ENCODE results near the gene TNIK. TPM values are rescaled to one million over a fixed set of nuclear protein-coding genes. Genes with fewer than 3 reads are reported as not detected.
A peak's percentile ranks its signal among the peaks of the same experiment; 100 is the strongest.

Gene TNIK
- total and polyA plus RNA-seq, 2 donors from 2014 or later: 3.6 to 48.9 TPM

GRCh38 chr3:171333784-171334464 lies 126.3 kb downstream of the TNIK start:
- FAIRE-seq (no peak), DNase-seq (no peak)
- H3K9ac ChIP-seq (ENCODE audit: low read length in 3 of 3): no peak overlapping the region
- peak overlapping the region in 1 of 3 donors; percentile 33 for H3K4me3 ChIP-seq (ENCODE audit: low read length in 3 of 3)
- peaks cover 0 to 34% (median 3%) of the 10 kb centered on the region in 3 donors for H3K4me1 ChIP-seq (ENCODE audit: control insufficient read depth in 2 of 3, insufficient read depth in 2 of 3, low read depth in 1 of 3, low read length in 3 of 3)
- intact Hi-C loops (cut with DNase I): no loop called here
- no peaks in the 10 kb centered on the region for H3K36me3 ChIP-seq (ENCODE audit: control insufficient read depth in 2 of 3, insufficient read depth in 3 of 3, low read length in 3 of 3)
- TF ChIP-seq CTCF (IDR thresholded peaks at IDR 0.05; ENCODE audit: borderline replicate concordance, extremely low read depth, insufficient read depth): no peak
- no peaks in the 10 kb centered on the region for H3K27me3 ChIP-seq (ENCODE audit: control insufficient read depth, insufficient read depth, low read length)
- no peaks in the 10 kb centered on the region for H3K9me3 ChIP-seq (ENCODE audit: control insufficient read depth in 2 of 3, insufficient read depth in 1 of 3, low read length in 3 of 3)
- H3K27ac ChIP-seq (ENCODE audit: low read depth in 2 of 2, low read length in 2 of 2): peak overlapping the region; percentile 59 to 62

DNA sequence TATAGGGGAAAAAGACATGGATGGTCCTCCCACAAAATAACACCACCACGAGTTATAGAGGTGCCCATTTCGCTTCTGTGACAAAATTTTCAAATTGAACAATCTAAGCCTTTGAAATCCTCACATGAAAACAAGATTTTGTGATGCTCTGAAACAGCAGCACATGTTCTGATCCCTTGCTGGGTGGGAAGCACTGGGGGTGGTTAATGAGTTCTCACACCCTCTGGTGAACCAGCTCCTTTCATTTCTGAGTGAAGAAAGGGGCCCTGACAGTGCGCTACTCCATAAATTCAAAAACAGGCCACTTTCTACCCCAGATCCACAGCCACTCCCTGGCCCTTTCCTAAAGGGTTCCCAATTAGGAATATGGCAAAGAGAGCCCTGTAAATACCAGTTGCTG lies 129.3 kb downstream of the TNIK start:
- peaks cover 0 to 22% (median 3%) of the 10 kb centered on the region in 3 donors for H3K4me1 ChIP-seq (ENCODE audit: control insufficient read depth in 2 of 3, insufficient read depth in 2 of 3, low read depth in 1 of 3, low read length in 3 of 3)
- DNase-seq (no peak), FAIRE-seq (no peak)
- no peaks in the 10 kb centered on the region for H3K9me3 ChIP-seq (ENCODE audit: control insufficient read depth in 2 of 3, insufficient read depth in 1 of 3, low read length in 3 of 3)
- H3K27me3 ChIP-seq (ENCODE audit: control insufficient read depth, insufficient read depth, low read length): no peaks in the 10 kb centered on the region
- H3K36me3 ChIP-seq (ENCODE audit: control insufficient read depth in 2 of 3, insufficient read depth in 3 of 3, low read length in 3 of 3): no peaks in the 10 kb centered on the region
- no peak overlapping the region for H3K27ac ChIP-seq (ENCODE audit: low read depth in 2 of 2, low read length in 2 of 2)
- intact Hi-C loops (cut with DNase I): no loop called here
- no peak for TF ChIP-seq CTCF (IDR thresholded peaks at IDR 0.05; ENCODE audit: borderline replicate concordance, extremely low read depth, insufficient read depth)
- no peak overlapping the region for H3K4me3 ChIP-seq (ENCODE audit: low read length in 3 of 3)
- no peak overlapping the region for H3K9ac ChIP-seq (ENCODE audit: low read length in 3 of 3)

DNA sequence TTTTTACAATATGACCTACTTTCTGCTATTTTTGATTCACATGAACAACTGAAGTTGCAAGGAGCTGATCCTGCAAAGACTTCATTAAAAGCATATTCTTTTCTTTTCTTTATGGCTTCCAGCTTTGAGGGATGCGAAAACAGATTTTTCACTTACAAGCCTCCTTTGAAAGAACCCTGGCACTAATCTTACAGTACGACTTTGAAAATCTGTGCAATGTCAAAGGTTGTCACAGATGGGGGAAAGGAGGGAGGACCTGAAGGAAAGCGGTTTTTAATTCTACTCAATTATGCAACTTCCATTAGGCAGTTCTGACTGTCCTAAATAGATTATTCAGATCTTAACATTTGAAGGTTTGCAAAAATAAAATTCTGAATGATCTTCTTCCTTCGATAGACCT lies 130.5 kb downstream of the TNIK start:
- Histone ChIP-seq H3K4me3 (ENCODE audit: low read length in 3 of 3) (no peak overlapping the region), H3K9ac (ENCODE audit: low read length in 3 of 3) (no peak overlapping the region), H3K27ac (ENCODE audit: low read depth in 2 of 2, low read length in 2 of 2) (no peak overlapping the region), H3K9me3 (ENCODE audit: control insufficient read depth in 2 of 3, insufficient read depth in 1 of 3, low read length in 3 of 3) (no peaks in the 10 kb centered on the region), H3K4me1 (ENCODE audit: control insufficient read depth in 2 of 3, insufficient read depth in 2 of 3, low read depth in 1 of 3, low read length in 3 of 3) (peaks cover 0 to 22% (median 3%) of the 10 kb centered on the region in 3 donors), H3K27me3 (ENCODE audit: control insufficient read depth, insufficient read depth, low read length) (no peaks in the 10 kb centered on the region), H3K36me3 (ENCODE audit: control insufficient read depth in 2 of 3, insufficient read depth in 3 of 3, low read length in 3 of 3) (no peaks in the 10 kb centered on the region)
- intact Hi-C loops (cut with DNase I): no loop called here
- FAIRE-seq (no peak), DNase-seq (no peak)
- TF ChIP-seq CTCF (IDR thresholded peaks at IDR 0.05; ENCODE audit: borderline replicate concordance, extremely low read depth, insufficient read depth): no peak

Data from kidney (tissue), 14 donors.